Stimulated activated naive CD4-positive, alpha-beta T cell (primary cell): Measurements from ENCODE around the gene PRRX1.

Experiments used
- DNase-seq, 6 experiments: peaks; one replicate each; lab custom pipeline; 2025; lab: John Stamatoyannopoulos, UW

Gene PRRX1

DNA sequence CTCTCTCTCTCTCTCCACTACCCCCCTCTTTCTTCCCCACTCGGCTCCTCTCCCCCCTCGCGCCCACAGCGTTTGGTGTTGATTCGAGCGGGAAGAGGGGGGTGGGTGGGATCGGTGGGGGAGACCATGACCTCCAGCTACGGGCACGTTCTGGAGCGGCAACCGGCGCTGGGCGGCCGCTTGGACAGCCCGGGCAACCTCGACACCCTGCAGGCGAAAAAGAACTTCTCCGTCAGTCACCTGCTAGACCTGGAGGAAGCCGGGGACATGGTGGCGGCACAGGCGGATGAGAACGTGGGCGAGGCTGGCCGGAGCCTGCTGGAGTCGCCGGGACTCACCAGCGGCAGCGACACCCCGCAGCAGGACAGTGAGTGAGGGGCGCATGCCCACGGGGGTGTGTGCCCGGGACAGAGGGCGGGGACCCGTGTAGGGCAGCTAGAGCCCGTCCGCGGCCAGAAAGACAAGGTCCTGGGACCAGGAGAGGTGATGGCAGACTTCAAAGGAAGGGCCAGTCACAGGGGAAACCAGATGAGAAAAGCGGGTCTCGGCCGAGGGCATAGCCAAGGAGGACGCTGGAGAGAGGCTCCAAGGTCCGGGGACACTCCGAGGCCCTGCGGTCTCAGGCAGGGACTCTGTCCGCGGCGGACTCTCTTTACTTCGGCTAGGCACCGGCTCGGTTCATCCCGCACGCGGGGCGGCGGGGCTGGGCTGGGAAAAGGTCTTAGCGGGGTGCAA is at the start of gene PRRX1:
Gene PRRX1, plus strand, starts transcription at position 39 of the 735 bp plus-strand sequence. Its CDS starts 88 bp downstream, at position 127.
- no peak for DNase-seq

DNA sequence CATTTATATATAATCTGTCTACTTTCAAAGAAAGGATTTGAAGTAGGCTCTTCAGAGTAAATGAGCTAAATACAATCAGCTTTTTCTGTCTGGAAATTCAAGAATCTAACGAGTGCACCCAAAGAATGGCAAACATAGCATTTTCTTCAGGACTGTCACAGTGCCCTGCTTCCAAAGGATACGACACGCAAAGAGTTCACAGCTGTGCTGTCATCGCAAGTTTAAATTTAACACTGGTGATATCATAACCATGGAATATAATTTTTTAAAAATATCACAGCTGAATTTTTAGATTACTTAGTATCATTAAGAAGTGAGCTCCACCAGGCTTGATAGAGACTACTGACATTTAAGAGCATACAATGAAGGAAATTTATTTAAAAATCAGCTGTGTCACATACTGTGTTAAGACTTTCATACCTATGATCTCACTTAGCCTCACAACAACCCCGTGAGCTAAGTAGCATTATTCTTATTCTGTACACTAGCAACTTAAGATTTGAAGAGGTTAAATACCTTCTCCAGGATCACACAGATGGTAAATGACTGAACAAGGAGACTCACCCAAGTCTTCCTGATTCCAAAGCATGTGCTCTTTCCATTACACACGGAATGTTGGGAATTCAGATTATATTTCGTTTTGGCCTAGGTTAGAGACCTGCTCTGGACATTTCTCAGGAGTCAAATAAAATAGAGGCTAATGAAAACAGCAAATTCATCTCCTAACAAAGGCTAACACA is 46.2 kb upstream of the PRRX1 start:
- DNase-seq = no peak

DNA sequence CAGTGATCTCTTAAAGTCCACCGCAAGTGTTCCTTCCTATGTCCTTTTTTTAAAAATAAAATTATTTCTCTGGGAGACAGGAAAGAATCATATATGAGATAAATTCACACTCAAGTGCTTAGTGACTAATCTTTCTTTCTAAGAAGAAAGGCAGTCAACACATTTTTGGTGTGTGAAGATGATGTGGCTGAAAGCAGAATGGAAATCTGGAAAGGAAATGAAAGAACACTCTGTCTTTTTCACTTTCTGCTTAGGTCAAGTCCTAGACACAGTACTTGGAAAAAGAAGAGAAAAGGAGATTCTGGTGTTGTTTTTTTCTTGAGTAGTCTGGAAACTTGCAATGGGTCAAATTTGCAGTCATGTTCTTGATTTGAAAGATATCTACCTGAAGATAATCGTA is 45.5 kb upstream of the PRRX1 start:
- DNase-seq = no peak

DNA sequence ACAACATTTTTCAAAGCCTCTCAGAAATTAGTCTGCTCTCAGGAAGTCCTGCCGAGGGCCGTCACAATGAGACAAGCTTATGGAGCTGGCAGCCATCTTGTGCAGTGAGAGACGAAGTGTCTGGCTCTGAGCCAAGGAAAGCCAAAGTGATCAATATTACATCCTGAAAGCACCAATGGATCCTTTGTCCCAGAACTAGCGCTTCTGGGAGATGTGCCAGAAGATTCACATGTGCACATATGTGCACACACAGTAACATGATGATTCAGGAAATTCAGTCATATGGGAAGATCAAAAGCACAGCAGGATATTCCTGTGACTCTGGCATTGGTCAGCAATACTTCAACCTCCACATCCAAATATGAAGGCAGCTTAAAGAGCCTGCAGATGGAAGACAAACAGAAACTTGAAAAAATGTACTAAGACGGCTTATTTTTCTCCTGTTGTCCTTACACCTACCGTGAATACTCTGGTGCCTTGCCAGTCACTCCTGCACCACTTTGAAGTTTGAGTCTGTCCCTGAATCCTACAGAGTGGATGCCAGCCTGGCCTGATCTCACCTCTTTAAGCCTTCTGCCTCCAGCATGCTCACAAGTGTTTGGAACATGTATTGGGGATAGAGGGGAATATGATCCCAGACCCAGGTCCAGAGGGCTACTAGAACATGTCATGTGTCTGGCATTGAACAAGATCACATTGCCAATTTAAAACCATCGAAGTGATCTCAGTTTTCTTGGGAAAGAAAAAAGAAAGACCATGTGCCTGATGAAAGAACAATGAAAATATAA is 44.5 kb upstream of the PRRX1 start:
- DNase-seq = no peak

DNA sequence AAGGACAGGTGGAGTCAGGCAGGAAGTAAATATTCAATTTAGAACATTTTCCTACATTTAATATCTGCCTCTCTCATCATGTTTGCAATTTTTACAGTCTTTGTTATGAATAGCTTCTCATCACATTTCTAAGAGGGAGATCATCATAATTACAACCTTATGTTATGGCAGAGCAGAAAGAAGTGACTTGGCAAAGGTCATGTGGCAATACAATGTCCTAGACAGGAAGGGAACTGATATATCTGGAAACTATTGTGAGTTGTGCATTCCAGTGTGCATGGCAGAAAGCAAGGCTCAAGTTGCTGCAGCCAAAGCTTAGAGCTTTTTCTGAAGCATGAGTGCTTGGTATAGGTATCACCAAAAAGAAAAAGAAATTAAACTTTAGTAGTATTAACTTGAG is 43.8 kb upstream of the PRRX1 start:
- DNase-seq = no peak

DNA sequence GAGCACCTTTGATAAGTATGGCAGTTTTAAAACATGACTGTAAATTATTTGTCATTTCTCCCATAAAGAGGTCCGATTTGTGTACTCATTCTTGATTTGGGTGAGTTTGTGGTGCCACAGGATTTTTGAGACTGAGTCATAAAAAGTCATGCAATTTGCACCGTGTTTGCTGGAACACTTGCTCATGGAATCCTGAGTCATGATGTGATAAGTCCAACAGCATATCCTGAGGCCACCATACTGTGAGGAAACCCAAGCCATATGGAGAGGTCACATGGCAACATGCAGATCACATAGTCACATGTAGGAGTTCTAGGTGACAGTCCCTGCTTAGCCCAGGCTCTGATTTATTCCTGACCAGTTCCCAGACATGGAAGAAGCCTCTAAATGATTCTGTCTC is 40.8 kb upstream of the PRRX1 start:
- no peak for DNase-seq

DNA sequence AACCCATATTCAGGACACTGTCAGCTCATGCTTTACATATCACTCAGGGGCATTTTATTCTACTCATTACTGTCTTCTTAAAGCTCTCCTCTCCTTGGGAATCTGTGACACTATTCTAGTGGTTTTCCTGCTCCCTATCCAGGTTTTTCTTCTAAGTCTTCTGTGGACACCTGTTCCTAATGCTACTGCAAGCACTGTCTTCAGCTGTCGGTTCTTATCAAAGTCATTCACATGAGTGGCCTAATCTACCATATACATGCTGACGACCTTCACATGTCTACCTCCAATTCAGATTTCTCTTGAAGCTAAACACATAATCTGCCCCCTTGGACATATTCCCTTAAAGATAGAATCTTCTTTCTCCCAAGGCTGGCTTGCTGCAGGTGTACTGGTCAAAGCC is 39.8 kb upstream of the PRRX1 start:
- no peak for DNase-seq

DNA sequence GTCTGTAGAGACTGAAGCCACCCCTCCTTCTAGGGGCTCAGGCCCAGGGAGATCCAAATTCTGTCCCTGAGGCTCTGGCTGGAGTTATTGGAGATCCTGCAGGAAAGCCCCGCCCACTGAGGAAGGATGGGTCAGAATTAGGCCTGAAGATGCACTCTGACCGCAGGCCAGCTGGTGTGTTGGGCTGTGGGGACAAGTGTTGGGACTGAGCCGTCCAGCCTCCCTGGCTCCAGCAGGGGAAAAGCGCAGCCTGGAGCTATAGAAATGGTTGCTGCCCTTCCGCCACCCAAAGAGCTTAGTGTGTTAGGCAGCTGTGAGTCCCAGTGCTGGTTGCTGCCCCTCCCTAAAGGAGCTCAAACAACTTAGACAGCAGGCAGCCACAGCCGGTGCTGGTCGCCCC is 33.0 kb upstream of the PRRX1 start:
- no peak for DNase-seq

DNA sequence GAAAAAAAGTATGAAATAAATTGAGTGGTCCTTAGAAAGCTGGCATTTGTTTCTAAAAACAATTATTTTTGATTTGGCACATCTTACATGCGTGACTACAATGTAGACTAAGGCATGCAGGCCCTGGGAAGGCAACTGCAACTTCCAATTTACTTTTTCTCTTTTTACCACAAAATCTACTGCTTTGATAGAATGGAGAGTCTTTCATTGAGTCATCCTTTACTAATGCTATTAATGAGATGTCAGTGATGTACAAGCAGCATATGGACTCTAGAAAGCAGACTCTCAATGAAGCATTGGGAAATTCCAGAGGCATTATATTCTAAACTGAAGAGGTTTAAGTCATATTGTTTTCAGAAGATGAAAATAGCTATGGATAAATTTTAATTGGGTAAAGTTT is 29.6 kb upstream of the PRRX1 start:
- no peak for DNase-seq

DNA sequence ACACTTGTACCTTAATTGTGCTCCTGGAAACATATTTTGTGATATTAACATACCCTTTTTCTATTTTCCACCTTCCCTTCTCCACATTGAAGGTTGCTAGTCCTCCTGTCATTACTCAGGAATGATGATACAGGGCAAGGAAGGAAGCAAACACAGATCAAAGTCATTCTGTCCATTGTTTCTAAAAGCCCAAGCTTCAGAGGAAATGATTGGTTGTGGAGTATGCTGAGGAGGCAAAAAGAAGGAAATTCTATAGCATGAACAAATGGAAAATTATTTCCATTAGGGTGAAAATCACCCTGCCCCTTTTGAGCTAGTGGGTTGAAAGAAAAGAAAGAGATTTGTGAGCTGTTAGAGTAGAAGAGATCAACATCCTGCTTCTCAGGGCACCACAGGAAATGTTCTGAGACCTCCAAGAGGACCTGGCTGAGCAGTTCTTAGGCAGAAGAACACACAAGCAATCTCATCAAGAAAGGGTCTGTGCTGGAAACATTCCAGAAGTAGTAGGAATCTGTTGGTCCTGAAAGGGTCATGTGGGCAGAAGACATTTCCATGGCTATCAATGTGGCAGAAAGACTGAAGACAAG is 29.0 kb upstream of the PRRX1 start:
- DNase-seq = no peak

DNA sequence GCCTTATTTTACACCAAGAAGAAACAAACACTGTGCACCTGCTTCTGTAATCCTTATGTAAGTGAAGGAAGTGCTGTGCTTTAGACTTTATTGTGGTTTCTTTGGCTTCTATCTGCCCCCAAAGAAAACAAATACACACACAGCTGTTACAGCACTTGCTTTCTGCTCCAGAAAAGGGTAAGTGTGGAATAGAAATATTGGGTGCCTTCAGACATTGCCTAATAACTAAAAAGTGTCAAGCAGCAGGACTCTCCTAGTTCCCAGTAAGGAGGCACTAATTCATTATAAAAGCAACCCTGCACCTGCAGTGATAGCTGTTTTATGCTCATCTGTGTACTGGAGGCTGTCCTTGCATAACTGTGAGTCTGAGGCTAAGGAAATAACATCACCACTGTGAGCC is 23.4 kb upstream of the PRRX1 start:
- DNase-seq = no peak

DNA sequence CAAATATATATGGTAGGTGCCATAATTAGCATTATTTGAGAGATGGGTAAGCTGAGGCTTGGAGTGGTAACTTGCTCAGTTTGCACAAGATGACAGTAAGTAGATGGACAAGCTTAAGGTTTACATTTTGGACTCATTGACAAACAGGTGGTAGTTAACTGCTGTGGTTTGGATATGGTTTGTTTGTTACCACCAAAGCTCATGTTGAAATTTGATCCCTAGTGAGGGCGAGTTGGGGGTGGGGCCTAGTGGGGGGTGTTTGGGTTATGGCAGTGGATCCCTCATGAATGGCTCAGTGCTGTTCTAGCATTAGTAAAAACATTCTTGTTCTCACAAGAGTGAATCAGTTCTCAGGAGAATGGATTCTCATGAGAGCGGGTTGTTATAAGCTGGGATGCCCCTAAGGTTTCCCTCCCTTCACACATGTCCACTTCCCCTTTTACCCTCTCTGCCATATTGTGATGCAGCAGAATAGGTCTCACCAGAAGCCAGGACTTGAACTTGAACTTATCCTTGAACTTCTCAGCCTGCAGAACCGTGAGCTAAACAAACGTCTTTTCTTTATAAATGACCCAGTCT is 6.6 kb upstream of the PRRX1 start:
- DNase-seq = no peak

DNA sequence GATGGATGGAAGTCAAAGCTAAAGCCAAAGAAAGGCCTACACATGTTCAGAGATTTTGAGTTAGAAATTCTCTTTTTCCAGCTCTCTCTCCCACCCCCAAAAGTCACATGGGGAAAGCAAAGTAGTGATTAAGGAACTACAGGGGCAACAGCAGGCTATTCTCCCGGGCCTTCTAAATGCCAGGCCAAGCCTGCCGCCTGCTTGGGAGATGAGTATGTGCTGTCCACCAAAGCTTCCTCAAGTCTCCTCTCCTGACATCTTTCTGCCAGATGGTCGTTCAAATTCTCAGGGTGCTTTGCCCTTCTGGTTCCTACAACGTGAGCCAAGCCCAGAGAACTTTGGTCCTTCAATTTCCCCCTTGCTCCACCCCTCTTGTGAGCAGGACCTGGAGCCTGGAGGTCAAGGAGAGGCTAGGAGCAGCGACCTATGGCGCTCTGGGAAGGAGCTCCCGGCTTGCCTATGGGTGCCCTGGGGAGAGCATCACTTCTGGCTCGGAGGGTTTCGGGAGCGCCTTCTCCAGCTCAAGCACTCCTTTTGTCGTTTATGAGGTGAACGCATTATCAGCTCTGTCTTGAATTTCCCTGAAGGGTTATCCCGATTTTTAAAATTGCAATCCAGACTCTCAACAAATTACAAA is 4.4 kb upstream of the PRRX1 start:
- DNase-seq = no peak

DNA sequence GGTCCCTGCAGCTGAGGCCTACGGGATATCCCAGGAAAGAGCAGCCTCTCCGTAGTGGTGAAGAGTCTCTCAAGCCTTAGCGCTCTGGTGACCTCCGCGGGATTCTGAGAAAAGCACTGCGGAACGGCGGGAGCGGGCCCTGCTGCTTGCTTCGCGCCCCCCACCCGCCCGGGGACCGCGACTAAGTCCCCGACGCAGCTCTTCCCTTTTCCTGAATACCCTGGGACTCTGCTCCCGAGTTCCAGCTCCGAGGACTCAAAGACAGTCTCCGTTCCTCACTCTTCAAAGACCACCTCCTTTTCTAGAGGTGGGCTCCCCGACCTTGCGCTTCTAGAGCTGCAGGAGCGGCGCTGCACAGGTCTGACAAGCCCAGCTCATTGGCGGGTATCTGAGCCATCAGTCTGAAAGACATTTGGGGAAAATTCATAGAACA is 3.6 kb upstream of the PRRX1 start:
- no peak for DNase-seq

DNA sequence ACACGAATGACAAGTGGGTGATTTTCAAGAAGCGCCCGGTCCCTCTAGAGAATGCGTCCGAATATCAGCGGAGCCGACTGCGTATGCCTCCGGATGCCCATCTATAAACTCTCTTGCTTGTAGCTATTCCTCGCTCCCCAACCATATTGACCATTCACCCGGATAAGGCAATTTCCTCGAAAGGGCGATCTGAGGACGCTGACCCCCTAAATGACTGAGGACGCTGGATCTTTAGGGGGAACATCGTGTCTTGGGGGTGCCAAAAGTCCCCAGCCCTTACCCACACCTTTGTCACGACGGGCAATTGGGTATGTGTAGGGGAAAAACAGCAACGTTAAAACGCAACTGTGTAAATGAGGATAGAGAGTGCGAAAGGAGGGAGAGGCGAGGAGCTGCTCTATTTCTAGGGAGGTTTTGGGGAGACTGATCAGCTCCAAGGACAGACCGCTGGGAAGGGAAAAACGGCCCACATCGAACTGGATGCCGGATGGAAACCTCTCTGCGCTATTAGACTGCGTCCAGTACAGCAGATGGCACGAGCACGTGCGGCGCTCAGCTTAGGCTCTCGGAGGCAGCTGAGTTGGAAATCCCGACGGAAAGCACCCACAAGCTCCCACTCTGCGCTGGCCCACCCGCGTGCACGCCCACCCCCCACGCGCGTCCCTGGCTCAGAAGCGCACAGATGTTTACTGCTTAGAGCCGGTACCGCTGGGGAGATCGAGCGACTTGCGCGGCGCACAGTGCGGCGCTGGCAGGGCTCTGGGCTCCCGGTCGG is 2.9 kb upstream of the PRRX1 start:
- DNase-seq = no peak

DNA sequence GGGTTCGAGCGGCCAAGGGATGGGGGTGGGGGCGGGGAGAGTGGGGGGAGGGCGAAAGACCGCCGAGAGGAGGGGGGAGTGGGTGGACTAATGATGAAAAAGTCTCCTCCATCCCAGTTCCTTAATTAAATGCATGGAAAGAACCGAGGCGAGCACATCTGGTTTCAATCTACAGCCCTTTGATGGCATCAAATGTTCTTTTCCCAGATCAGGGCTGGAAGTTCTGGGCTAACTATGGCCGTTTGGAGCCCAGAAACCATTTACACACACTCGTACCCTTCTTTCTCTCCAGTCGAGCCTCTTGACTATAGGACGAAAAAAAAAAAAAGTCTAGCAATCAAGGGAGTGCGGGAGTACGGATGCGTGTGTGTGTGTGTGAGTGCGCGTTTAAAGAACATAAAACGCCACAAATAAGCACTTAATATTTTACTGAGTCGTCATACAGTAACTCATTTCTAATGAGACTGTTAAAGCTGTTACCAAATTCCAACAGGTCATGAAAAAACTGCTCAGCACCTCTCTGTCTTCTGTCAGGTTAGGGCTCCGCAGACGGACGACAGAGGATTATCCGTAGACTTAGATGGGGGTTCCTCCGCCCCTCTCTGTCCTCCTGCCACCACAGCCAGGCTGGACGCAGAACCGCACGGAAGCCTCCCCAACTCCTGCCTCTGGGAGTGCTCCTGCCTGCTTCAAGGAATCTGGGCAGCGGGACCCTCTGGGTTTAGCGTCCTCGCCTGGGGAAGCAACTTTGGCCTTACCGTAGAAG is 2.1 kb upstream of the PRRX1 start:
- DNase-seq = no peak

DNA sequence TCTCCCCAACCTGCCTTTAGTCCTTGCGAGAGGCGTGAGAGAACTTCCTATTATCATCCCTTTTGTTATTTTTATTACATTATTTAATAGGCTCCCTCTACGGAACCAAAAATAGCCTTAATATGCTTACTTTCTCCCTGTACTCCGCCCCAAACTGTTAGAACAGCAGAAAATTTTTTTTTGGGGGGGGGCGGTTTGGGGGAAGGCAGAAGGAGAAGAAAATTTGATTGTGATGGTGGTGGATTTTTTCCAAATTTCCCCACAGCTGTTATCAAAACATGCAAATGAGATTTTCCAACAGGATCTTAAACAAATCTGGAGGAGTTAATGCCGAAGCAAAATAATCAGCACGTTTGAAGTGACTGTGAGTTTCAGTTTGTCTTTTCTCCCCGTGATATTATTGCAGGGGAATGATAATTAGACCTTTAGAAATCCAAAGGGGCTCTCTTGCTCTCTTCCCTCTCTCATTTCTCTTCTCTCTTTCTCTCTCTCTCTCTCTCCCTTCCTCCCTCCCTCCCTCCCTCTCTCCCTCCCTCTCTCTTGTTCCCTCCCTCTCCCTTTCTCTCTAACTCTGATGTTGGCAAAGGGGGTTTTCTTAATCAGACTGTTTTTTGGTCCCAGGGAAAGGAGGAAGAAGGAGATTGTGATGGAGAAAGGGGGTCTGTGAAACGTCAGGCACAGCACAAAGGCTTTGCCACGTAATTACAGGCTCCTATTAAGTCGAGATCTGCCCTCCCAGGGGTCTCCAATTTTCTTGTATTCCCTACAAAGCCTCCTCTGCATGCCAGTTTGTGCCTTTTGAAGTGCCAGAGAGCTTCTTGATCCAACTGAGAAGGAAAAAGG is 1.1 kb upstream of the PRRX1 start:
- no peak for DNase-seq

DNA sequence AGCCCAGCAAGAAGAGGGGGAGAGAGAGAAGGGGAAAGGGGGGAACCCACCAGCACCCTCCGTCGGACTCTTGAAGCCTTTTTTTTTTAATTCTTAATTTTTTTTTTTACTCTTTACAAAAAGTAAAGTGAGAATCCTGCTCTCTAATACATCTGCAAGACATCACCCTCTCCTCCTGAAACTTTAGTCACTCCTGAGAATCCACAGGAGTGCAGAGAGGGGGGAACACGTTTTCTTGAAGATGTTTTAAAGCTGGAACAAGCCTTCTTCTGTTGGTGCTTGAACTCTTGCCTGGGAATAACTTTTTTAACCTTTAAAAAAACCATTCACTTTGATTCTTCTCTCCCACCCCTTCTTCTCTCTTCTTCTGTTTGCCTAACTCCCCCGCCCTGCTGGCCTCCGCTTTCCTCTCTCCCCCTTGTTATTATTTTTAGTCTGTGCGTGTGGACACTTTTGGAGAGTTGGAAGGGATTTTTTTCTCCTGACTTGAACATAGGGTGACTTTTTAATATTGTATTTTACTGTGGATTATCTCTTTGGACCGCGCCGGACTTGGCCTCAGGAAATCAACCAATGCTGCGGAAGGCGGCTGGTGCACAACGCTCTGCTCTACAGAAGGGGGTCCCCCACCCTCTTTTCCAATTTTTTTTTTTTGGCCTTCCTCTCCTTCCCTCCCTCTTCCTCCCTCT is 383 bp upstream of the PRRX1 start:
- no peak for DNase-seq
